ENCODE measurements around the gene KCNQ1.
A peak's percentile ranks its signal among the peaks of the same experiment; 100 is the strongest.

KCNQ1 gene

DNA sequence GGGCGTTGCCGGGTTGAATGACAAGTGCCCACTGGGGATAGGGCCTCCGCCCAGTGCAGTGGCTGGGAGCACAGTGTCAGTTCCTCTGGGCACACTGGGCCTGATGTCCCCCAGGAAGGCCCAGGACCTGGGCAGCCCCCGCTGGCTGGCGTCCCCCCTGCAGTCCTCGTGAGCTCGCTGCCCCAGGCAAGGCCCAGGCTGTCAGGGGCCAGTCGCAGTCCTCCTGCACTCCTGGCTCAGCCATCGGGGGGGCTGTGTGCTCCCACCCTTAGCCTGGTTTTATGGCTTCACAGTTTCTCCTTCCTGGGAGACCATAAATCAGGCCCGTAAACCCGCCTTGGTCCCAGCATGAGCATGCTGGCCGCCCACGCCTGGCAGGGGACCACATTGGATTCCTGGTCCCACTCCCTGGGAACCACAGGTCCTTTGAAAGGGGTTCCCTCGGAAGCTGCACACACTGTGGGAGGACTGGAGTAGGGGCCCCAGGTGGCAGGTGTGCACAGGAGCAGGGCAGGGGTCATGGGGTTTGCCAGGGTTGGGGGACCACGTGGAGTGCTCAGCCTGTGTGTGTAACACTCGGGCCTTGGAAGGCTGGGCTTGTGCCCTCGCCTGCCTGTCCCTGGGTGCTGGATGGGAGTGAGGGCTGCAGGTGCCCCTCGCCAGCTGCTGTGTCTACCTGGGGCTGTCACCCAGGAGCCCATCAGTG is 141.4 kb downstream of the KCNQ1 start:
- peak; percentile 16 for DNase-seq

DNA sequence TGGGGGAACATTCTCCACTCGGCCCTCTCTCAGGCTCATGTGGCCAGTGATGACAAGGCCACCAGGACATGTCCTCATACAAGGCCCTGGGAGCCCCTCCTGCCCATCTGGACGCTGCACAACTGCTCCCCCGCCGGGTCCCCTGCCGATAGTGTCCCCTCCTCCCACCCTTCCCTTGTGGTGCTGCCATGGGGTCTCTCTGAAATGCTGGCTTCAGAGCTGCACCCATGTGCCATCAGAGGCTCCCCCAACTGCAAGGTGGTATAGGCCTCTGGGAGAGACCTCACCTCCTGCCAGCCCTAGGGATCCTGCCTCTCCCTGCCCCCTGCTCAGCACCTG is 142.0 kb downstream of the KCNQ1 start:
- no peak for DNase-seq

DNA sequence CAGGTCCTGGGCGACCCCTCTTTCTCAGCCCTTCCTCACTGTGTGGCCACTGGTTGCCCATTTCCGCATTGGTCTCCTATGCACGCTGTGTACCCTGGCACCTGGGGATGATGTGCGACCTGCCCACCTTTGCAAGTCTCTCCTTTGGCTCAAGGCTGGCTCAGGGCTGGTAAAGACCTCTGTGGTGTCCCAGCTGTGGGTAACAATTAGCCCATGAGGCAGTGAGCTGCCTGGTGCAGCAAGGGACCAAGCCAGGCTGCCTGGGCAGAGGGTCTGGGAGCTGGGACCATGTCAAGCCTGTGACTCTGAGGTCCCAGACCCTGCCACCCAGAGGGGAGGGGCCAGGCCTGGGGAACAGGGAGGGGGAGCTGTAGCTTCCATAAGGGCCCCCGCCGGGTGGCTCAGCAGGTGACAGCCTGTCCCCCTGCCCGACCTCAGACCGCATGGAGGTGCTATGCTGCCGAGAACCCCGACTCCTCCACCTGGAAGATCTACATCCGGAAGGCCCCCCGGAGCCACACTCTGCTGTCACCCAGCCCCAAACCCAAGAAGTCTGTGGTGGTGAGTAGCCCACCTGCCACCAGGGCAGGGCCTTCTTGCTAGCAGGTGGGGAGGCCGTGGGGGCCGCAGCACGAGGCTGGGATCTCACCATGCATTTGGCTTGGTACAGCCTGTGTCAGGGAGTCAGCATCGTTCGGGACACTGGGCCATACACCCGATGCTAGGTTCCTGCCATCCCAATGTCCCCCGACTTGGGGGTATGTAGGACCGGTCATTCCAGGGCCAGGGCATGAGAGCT is 142.5 kb downstream of the KCNQ1 start:
- peak; percentile 9 for DNase-seq

- DNase-seq: peak; percentile 8
Measured at GRCh38 chr11:2587976-2588748, 143.4 kb downstream of the KCNQ1 start.

- no peak for DNase-seq
Measured at GRCh38 chr11:2588809-2589537, 144.2 kb downstream of the KCNQ1 start.

- DNase-seq: peak; percentile 23
Measured at GRCh38 chr11:2589538-2589934, 144.7 kb downstream of the KCNQ1 start.

DNA sequence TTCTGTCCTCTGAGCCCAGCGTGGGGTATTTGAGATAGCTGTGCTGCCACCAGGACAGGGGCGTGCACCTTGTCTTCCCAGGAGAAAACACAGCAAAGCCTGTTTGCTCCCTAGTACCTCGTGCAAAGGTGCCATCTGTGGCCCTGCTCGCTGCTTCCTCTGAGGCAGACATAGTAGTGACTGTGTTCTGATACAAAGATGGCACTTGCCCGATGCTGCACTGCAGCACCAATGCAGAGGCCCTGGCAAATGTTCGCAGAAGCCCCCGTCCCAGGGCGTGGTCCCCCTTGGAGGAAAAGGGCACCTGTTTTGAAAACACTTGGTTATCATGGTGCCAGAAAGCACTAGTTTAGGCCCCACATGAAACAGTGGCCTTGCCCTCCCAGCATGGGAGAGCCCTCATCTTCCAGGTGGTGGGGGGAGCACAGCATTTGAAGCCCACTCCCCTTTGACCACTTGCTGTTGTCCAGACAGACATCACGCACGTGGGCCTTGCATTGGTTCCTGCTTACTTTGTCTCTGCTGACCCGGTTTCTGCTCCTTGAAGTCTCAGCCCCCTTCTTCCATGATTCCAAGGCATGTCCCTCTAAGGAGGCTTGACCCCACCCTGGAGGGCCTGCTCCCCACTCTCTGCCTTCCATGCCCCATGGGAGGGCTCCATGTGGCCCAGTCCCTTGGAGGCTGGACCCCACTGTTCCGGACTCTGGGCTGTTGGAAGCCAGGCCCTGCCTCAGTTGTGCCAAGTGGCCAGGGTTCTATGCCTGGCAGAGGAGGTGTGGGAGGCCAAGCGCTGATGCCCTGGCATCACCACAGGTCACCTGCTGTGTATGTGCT is 145.5 kb downstream of the KCNQ1 start:
- DNase-seq: peak; percentile 25

- DNase-seq: peak; percentile 23
Measured at GRCh38 chr11:2590965-2591754, 146.4 kb downstream of the KCNQ1 start.

DNA sequence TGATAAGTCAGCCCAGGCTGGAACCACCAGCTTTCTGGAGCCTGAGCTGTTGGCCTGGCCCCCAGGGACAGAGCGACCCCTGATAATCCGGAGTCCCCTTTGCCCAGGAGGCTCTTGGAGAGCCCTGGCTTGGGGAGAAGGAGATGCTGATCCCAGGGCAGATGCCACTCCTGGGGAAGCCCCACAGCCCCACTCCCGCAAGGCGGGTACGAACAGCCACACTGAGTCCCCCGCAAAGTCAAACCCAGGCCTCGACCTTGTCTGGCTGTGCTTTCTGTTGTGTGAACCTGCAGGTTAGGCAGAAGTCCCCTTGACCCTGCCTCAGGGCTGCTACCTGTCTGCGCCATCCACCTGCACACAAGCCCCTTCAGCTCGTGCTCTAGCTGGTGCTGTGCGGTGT is 147.0 kb downstream of the KCNQ1 start:
- DNase-seq: peak; percentile 17

GRCh38 chr11:2592559-2593392 is 148.0 kb downstream of the KCNQ1 start:
- no peak for DNase-seq

DNA sequence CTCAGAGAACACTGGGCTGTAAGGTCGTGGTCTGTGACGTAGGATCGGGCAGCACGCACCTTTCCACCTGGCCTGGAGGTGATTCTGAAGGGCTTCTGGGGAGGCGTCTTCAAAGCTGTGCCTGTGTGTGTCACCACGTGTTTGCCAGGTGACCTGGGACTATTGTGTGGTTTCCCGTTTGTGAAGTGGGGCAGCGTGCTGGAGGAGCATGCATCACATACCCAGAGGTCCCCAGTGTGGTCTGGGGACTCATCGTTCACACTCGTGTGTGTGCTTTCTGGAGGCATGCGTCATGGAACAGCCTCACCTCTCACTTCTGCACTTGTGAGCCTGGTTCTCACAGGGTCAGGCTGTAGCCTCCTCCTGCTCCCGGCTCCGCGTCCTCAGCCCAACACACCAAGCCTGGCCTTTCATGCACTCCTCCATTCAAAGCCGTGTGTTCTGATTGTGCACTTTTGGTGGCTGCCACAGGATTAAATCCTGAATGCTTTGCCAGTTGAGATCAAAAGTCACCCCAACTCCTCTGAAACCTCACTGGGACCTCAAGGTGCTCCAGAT is 148.7 kb downstream of the KCNQ1 start:
- no peak for DNase-seq

DNA sequence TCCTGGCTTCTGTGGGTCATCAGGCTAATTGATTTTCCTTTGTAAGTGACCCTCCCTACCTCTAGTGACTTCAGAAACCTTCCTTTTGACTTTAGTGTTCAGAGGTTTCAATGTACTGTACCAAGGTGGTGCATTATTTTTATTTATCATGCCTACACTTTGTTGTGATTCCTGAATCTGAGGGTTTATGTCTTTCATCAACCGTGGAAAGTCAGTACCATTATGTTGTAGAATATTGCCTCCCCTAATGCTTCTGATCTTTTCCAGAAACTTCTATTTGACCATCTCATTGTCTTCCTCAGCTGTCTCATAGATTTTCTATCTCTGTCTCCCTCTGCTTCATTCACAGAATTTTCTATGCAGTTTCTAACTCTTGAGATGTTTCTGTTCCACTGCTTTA is 149.5 kb downstream of the KCNQ1 start:
- DNase-seq: no peak

GRCh38 chr11:2595204-2595603 is 150.4 kb downstream of the KCNQ1 start:
- DNase-seq: no peak

DNA sequence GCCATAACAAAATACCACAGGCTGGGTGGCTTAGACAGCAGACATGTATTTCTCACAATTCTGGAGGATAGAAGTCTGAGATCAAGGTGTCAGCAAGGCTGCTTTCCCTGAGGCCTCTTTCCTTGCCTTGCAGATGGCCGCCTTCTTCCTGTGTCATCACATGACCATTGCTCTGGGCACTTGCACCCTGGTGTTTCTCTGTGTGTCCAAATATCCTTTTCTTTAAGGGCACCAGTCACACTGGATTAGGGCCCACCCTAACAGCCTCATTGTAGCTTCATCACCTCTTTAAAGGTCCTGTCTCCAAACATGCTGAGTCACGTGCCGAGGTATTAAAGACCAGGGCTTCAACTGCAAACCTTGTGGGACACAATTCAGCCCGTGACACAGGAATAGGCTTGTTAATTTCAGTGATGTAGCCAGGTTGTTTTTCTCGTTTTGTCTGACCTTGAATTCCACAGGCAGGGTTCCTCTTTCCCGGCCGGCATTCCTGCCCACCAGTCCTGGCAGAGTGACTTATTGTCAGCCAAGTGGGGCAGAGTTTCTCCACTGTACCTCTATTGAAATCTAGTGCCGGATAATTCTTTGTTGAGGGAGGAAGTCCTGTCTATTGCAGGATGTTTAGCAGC is 154.9 kb downstream of the KCNQ1 start:
- DNase-seq: no peak

DNA sequence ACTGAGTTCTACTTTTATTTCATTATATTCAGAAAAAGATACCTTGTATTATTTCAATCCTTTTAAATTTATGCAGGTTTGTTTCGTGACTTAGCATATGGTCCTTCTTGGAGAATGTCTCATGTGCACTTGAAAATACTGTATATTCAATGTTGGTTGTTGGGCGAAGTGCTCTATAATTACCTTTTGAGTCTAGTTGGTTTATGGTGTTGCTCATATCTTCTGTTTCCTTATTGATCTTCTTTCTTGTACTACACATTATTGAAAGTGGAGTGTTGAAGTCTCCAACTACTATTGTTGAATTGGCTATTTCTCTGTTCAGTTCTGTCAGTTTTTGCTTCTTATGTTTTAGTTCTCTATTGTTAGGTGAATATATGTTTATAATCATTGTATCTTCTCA is 164.5 kb downstream of the KCNQ1 start:
- no peak for DNase-seq

DNA sequence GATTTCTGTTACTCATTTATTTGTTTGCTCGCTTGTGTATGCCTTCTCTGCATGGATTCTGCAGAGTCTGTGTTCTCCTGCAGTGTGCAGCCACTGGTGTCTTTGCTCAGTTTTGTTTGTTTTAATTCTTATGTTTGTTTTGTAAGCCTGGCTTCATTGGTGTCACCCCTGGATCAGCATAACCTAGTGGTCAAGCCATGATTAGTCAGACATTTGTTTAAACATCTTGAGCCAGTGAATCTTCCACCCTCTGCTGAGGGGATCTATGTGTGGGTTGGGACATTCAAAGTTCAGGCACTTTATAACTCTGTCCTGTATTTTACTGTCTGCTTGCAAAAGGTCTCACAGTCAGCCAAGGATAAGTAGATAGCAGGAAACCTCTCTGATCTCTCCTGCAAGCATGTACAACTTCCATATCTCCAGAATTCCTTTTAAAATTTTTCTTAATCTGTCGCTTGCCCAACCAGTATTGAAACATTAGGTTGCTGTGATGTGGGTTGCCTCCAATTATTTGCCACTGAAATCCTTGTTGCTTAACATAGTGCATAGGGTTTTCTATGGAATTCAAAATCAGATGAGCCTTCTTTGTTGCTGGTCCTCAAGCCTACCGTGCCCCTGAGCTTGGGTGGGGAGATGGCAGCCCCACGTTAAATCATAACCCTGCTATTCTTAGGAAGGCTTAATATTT is 168.2 kb downstream of the KCNQ1 start:
- no peak for DNase-seq

DNA sequence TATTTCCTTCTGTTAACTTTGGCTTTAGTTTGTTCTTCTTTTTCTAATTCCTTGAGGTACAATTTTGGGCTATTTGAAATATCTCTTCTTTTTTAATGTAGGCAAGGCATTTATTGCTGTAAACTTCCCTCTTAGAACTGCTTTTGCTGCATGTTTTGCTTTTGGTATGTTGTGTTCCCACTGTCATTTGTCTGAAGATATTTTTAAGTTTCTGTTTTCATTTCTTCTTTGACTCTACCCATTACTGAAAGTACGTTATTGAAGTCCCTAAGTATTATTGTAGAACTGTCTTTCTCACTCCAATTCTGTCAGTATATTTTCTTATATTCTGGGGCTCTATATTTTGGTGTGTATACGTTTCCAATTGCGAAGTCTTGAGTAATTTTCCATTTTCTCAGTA is 177.1 kb downstream of the KCNQ1 start:
- no peak for DNase-seq

DNA sequence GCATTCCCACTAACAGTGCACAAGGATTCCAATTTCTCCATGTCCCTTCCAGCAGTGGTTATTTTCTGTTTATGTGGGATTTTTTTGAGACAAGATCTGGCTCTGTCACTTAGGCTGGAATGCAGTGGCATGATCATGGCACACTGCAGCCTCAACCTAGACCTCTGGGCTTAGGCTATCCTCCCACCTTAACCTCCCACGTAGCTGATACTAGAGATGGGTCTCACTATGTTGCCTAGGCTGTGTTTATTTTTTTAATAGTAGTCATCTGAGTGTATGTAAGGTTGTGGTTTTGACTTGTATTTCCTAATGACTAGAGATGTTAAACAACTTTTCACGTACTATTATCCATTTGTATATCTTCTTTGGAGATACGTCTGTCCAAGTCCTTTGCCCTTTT is 180.4 kb downstream of the KCNQ1 start:
- DNase-seq: no peak

- no peak for DNase-seq
Measured at GRCh38 chr11:2630679-2631078, 185.9 kb downstream of the KCNQ1 start.

Measured in 8988T (cell line).